GM12891 (cell line): ENCODE data around the gene SNTG2.

Experiments
- PAX5 ChIP-seq: IDR thresholded peaks from 2 replicates; pipeline ENCODE4 v1.6.1; 2011; ENCODE audit warnings: low read length, moderate library complexity, mild to moderate bottlenecking; ENCODE audit not compliant: insufficient read depth, severe bottlenecking
- POLR2A ChIP-seq: IDR thresholded peaks from 2 replicates; pipeline ENCODE4 v1.6.1; 2011; ENCODE audit warnings: low read depth, low read length, control low read depth
- POLR2AphosphoS5 ChIP-seq: IDR thresholded peaks from 2 replicates; pipeline ENCODE4 v1.6.1; 2011; ENCODE audit warnings: low read depth, low read length, control low read depth

DNA sequence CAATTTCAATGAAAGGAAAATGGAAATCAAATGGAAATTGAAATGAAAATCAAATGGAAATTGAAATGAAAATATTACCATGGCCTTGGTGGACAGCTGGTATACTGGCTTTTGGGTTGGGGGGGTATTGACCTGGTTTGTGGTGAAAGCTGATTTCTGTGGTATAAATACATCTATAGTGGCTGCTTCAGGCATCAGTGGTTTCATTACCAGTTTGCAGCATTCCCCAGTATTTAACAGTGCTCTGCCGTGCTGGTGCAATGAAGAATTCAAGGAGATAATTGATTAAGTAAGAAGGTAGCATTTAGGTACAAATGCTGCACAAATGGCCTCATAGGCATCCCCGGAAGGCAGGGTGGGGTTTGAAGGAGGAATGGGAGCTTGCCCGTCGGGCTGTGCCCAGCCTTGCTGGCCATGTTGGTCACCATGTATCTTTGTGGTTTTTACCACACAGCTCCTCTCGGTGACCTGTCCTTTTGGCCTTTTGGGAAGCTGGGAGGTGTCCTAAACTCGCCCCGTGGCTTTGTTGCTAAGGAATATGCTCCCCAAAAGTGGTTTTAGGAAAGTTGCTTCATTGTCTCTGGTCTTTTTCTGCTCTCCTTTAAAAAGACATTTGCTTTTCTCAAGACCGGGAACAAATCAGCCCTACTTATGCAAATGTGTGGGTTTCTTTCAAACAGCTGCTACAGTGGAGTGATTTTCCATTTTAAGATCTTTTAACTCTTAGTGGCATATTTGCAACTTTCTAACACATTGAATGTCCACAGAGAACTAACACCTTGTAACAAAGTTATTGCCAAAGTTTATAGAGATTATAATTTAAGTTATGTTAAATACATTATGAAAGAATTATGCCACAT, 28.6 kb downstream of the SNTG2 start:
- no peak for TF ChIP-seq PAX5
- TF ChIP-seq POLR2AphosphoS5: no peak
- TF ChIP-seq POLR2A: no peak
